MM.1S (cell line): ENCODE measurements around the gene CTSK.

Experiments used
- CTCF ChIP-seq: fragments of 300-600 bp; sonication (generic); IDR thresholded peaks from 2 replicates; pipeline ENCODE4 v1.5.1; 2016; ENCODE audit warnings: antibody characterized with exemption, low read length, mixed read lengths
- EZH2 ChIP-seq: fragments of 300-600 bp; sonication (generic); optimal IDR thresholded peaks from 2 replicates; pipeline ENCODE3; 2017; ENCODE audit warnings: low read depth, mild to moderate bottlenecking, antibody characterized with exemption, low read length, mixed read lengths

- TF ChIP-seq CTCF (no peak), EZH2 (no peak)
These were observed 20.6 kb downstream of the CTSK start for GRCh38 chr1:150787455-150787854.
